ENCODE measurements around the gene REG1B. TPM values are rescaled to one million over a fixed set of nuclear protein-coding genes. Genes with fewer than 3 reads are reported as not detected.

The REG1B gene, protein sequence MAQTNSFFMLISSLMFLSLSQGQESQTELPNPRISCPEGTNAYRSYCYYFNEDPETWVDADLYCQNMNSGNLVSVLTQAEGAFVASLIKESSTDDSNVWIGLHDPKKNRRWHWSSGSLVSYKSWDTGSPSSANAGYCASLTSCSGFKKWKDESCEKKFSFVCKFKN
- not detected in 5 replicates for total RNA-seq (2022; extraction: Qiagen RNA extraction)

DNA sequence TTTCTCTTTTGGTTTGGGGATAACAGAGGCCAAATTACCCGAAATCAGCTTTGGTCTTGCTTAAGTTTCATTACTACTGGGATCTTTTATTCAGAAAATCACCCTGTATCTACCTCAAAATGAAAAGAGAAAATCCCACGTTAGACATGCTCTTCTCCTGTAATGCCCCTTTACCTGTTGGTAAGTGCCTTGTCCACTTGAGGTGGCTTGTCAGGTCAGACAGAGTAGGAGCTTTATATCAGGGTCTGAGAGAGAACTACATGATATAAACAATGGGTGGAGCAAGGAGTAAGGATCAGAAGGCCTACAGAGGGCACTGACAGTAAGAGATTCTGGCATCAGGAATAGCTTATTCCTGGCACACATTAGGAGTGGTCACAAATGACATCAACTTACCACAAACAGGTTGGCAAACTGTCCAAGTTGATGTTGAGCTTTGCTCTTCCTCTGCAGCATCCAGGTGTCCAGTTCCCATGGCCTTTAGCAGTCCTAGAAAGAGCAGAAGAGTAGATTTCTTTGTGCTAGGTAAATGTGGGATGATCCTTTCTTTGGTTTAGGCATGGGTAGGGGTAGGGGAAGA is at the start of gene REG1B:
REG1B (minus strand) TSS at position 209 of the 580 bp plus-strand sequence. CDS start 381 bp downstream, outside the sequence.

GRCh38 chr2:79120194-79120713 is 32.5 kb upstream of the REG1B start, which contains the start of gene REG1A:
REG1A (plus strand) TSS chr2:79120488; CDS start chr2:79120862, 374 bp downstream.

Other genes with a start within 250 kb of the REG1B start
- not detected in 5 replicates for gene REG3G, start 62.3 kb downstream of the REG1B start, total RNA-seq (2022; extraction: Qiagen RNA extraction)
- not detected in 5 replicates for gene REG1A, start 32.5 kb upstream of the REG1B start, total RNA-seq (2022; extraction: Qiagen RNA extraction)
- gene REG3A, start 71.8 kb upstream of the REG1B start, total RNA-seq (2022; extraction: Qiagen RNA extraction) = not detected in 5 replicates

Measured in A549 treated with dexamethasone at 1 μM for 4 hours (cell line).